ENCODE measurements around the gene LTO1. TPM values are rescaled to one million over a fixed set of nuclear protein-coding genes. Genes with fewer than 3 reads are reported as not detected.

Gene LTO1
- total RNA-seq, 1 donor from 2014 or later, result 15.9 TPM

- no peak for DNase-seq (ENCODE audit: low read depth)
- TF ChIP-seq CTCF (conservative IDR thresholded peaks at IDR 0.05; ENCODE audit: low read depth, low read length), result no peak
- no peak overlapping the region for H3K4me3 ChIP-seq (ENCODE audit: low read depth, low read length)
Observed at GRCh38 chr11:69677749-69678148, 2.6 kb upstream of the LTO1 start.

- peak overlapping the region; percentile 99 for H3K4me3 ChIP-seq (ENCODE audit: low read depth, low read length)
- no peak for TF ChIP-seq CTCF (conservative IDR thresholded peaks at IDR 0.05; ENCODE audit: low read depth, low read length)
- DNase-seq (ENCODE audit: low read depth), result no peak
Observed at GRCh38 chr11:69674267-69674885, 777 bp downstream of the LTO1 start.

- no peak for DNase-seq (ENCODE audit: low read depth)
- H3K4me3 ChIP-seq (ENCODE audit: low read depth, low read length), result no peak overlapping the region
- no peak for TF ChIP-seq CTCF (conservative IDR thresholded peaks at IDR 0.05; ENCODE audit: low read depth, low read length)
Observed at GRCh38 chr11:69671734-69672465, 3.3 kb downstream of the LTO1 start.

- peak; percentile 96 for TF ChIP-seq CTCF (conservative IDR thresholded peaks at IDR 0.05; ENCODE audit: low read depth, low read length)
- no peak overlapping the region for H3K4me3 ChIP-seq (ENCODE audit: low read depth, low read length)
- DNase-seq (ENCODE audit: low read depth), result no peak
Observed at GRCh38 chr11:69670158-69670845, 4.9 kb downstream of the LTO1 start.

- no peak for TF ChIP-seq CTCF (conservative IDR thresholded peaks at IDR 0.05; ENCODE audit: low read depth, low read length)
- H3K4me3 ChIP-seq (ENCODE audit: low read depth, low read length), result no peak overlapping the region
- no peak for DNase-seq (ENCODE audit: low read depth)
Observed at GRCh38 chr11:69669486-69669885, 5.7 kb downstream of the LTO1 start.

GRCh38 chr11:69667619-69668604, 7.2 kb downstream of the LTO1 start:
- no peak for DNase-seq (ENCODE audit: low read depth)
- no peak for TF ChIP-seq CTCF (conservative IDR thresholded peaks at IDR 0.05; ENCODE audit: low read depth, low read length)

More at GRCh38 chr11:69667619-69668604, 7.2 kb downstream of the LTO1 start:
- no peak overlapping the region for H3K4me3 ChIP-seq (ENCODE audit: low read depth, low read length)

Measured in epithelial cell of proximal tubule (primary cell).